G401.6 (cell line): ENCODE results near the gene BAK1.
"Not testable (repeated sequence)": the region's sequence is repeated elsewhere in the genome, so short reads cannot be mapped to it uniquely, and the experiment has no call there.

ENCODE experiments used
- FAIRE-seq: peaks from 2 replicates; lab custom pipeline; 2012; peaks lifted over from hg19 to GRCh38; lab: Jason Lieb, UNC

BAK1 gene

DNA sequence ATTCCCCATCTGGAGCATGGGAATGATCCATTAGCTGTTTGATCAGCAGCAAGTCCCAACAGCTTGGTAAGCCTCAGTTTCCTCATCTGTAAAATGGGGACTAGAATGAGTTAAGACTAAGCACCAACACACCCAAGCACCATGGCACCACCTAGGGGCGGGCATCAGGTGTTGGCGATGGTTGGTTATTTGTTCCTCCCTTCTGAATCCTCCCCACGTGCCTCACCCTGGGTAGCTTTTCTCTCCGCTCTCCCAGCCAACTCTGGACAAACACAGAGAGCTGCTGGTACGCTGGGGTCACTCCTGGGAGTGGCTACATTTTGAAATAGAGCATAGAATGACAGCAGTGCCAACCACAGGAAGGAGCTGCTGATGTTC is 27.7 kb upstream of the BAK1 start:
- no peak for FAIRE-seq

DNA sequence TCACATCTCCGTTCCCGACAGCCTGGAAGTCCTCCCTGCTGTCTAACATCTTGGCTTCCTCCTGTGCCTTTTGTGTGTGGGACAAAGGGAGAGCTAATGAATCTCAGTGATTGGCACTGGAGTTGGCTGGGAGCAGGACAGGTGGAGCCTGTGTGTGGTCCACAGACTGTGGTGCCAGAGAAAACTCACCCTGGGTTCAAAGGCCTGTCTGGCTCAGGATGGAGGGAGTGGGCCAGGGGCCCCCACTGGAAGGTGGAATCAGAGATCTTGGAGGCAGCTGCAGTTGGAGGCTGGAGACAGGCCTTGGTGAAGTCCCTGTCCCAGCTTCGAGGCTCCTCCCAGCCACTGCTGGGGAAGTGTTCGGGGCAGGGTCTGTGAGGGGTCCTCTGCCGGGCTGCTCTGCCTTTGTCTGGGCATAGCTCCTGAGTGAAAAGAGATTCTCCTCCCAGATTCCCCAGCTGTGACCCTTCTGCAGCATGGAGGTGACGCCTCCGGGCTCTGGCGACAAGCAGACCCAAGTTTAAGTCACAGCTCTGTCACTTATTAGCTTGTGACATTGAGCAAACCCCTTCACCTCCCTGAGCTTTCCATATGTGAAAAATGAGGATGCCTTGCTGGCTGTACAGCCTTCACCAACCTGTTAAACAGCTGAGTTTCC is 27.2 kb upstream of the BAK1 start:
- no peak for FAIRE-seq

DNA sequence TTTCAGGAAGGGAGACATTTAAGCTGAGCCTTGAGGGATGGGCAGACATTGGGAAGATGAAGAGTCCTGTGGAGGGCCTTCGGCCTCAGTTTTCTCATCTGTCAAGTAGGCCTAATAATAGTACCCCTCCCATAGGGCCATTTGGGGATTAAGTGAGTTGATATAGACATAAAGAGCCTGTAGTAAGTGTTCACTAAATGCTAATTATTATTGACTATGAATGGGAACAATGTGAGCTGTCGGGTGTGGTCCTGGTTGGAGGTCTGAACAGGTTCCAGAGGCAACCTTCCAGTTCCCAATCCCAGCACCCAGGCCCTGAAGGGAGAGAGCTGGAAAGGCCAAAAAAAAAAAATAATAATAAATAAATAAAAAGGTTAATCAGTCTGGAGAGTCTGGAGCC is 26.6 kb upstream of the BAK1 start:
- FAIRE-seq = no peak

DNA sequence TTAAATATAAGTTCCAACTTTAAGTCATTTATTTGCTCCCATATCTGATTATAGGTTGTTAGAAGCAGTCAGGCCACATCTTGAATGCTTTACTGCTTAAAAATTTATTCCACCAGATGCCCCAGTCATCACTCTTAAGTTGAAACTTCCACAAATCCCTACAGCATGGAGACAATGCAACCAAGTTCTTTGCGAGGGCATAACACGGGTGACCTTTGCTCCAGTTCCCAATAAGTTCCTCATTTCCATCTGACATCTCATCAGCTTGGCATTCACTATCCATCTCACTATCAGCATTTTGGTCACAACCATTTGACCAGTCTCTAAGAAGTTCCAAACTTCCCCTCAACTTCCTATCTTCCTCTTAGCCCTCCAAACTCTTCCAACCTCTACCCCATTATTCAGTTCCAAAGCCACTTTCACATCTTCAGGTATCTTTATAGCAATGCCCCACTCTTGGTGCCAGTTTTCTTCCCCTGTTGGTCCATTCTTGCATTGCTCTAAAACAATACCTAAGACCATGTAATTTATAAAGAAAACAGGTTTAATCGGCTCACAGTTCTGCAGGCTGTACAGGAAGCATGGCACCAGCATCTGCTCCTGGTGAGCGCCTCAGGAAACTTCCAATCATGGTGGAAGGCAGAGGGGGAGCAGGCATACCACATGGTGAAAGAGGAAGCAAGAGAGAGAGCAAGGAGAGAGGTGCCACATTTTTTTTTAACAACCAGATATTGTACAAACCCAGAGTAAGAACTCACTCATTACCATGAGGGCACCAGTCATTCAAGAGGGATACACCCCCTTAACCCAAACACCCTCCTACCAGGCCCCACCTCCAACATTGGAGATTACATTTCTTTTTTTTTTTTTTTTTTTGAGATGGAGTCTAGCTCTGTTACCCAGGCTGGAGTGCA is 25.1 kb upstream of the BAK1 start:
- no peak for FAIRE-seq

DNA sequence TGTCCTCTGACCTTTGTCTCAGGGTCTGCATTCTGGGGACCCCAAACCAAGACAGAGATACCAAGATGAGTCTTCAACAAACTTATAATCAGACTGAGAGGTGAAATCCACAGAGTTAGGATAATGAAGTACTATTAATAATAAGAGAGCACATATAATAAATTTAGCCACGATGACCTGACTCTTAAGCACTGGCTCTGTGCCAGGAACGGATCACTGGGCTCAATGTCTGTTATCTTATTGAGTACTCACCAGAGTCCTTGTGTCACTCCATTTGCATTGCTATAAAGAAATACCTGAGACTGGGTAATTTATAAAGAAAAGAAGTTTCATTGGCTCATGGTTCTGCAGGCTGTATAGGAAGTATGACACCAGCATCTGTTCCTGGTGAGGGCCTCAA is 22.1 kb upstream of the BAK1 start:
- no peak for FAIRE-seq

DNA sequence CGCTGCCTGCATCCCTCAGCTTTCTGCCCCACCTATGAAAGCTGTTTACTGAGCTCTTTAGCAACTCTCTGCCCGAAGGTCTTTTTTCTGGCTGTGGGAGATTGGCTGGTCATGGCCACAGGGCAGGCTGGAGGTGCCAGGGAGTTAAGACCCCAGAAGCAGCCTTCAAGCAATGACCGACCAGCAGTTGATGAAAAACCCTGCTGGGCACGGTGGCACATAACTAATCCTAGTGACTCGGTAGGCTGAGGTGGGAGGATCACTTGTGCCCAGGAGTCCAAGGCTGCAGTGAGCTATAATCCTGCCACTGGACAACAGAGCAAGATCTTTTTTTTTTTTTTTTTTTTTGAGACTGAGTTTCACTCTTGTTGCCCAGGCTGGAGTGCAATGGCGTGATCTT is 20.7 kb upstream of the BAK1 start:
- no peak for FAIRE-seq

DNA sequence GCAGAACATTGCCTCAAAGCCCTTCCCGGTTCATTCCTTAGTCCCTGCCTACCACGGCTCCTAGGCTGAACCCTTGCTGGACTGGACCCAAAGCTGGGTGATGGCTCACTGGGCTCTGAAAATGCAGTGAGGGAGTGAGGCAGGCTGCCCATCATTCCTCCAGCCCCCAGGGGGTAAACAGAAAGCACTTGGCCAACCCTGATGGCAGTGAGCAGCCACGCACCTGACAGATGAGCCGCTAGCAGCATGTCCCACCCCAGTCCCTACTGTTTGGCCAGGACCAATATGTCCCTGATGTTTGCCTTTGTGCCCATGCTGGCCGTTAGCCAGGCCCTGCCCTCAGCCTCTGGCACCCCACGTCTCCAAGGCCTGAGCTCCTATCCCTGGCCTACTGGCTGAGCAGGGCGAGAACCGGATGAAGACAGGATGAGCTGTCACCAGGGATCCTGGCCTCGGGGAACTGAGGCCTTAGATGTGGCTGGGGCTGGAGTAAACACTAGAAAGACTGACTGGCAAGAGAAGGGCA is 19.4 kb upstream of the BAK1 start:
- no peak for FAIRE-seq

DNA sequence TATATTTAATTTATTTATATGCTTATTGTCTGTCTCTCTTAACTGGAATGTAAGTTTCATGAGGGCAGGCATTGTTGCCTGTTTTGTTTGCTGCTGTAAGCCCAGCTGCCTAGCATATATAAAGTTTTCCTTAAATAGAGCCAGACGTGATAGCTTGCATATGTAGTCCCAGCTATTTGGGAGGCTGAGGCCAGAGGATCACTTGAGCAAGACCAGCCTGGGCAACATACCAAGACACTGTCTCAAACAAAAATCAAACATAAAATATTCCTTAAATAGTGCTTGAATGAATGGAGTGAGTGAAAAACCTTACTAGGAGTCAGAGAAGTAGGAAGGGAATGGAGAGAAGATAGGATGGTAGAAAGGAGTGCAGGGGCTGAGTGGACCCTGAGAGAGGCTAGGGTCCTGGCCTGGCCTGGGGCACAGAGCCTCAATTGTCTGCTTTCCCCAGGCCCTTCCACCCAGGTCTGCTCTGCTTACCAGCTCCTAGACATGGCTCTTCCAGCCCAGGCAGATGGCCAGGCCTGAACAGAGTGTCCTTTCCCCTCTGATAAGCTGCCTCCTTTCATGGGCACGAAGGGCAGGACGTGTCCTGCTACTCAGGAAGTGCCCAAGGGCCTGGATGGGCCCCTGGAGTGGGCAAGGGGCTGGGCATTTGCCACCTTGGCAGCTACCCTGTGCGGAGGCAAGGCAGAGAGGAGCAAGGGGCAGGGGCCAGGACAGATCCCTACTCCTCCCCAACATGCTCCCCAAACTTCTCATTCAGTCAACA is 17.7 kb upstream of the BAK1 start:
- FAIRE-seq = no peak

DNA sequence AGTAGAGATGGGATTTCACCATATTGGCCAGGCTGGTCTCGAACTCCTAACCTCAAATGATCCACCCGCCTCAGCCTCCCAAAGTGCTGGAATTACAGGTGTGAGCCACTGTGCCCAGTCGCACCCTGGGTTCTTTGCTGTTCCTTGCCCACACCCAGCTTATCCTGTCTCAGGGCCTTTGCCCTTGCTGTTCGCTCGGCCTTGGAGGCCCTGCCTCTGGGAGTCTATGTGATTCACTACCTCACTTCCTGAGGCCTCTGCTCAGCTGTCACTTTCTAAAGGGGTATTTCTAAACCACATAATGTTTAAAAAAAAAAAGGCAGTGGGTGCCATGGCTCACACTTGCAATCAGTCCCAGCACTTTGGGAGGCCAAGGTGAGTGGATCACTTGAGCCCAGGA is 16.8 kb upstream of the BAK1 start:
- FAIRE-seq = not testable (repeated sequence)

DNA sequence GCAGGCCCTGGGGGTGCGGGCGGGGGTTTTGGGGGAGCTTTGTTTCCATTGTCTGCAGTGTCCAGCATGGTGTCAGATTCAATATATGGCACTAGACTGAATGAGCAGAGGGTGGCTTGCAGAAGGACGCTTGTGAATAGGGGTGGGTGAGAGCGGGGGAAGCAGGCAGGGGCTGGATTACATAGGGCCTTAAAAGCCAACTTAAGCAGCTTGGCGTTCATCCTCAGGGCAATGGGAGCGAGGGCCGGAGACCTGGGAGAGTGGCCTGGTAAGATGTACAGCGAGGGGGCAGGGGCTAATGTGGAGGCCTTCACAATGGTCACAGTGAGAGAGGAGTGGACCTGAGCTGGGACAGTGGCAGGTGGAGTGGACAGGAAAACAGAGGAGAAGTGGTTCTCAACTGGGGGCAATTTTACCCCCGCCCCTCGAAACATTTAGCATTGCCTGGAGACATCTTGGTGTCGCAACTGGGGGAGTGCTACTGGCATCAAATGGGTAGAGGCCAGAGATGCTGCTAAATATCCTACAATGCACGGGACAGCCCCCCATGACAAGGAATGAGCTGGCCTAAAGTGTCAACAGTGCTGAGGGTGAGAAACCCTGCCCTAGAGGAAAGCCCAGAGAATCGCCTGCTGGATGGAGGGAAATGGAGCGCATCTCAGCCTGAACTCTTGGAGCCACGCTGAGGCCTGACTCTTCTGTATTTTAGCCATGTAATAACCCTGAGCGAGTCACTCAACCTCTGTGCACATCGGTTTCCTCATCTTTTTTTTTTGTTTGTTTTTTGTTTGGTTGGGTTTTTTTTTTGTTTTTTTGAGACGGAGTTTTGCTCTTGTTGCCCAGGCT is 15.1 kb upstream of the BAK1 start:
- FAIRE-seq = no peak

DNA sequence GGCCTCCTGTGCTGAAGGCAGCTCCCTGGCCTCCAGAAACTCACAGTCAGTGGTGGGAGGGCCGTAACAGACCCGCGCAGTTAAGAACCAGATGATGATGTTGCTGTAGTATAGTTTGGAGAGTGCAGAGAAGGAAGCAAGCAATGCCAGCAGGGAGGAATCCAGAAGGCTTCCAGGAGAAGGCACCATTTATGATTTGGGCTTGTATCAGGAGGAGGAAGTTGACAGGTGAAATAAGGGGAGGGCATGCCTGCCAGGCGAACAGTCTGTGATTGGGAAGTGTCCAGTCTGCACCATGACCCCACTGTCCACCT is 13.3 kb upstream of the BAK1 start:
- no peak for FAIRE-seq

DNA sequence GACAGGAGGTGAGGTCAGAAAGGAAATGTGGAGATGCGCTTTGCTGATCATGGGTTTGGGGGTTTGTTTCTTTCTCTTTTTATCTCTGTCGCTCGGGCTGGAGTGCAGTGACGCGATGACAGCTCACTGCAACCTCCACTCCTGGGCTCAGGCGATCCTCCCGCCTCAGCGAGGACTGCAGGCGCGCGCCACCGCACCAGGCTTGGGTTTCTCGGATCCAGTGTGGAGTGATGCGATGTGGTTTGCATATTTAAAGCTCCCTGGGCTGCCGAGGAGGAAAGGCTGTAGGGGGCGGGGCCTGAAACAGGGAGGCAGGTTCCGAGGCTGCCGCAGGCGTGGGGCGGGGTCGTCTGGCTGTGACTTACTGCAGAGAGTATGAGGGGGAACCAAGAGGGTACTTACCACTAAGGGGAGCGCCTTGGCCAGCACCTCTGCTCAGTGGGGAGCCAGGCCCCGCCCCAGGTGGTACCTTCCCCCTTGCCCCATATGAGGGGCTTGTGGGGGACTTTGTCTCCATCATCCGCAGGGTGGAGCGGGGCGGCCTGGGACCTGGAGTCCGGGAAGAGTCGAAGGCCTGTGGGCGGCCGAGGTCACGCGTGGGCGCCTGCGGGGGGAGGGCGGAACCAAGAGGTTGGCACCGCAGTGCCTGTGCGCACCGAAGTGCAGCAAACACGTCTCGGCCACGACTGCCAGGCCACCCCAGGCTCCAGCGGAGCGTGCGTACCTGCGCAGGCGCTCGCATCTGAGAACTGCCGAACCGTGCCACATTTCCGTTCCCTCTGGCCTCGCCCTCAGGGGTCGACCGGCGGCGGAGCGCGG is 12.7 kb upstream of the BAK1 start:
- FAIRE-seq = no peak

DNA sequence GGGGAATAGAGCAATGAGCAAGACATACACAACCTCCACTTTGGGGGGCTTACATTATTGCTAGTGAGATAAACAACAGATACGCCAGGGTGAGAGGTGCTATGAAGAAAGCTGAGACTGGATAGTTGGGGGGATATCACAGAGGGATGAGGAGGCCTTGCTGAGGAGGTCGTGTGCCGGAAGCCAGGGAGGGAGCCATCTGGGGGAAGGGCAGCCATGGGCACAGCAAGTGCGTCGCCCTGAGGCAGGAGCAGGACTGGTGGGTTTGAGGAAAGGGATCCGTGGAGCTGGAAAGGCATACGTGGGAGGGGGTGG is 12.2 kb upstream of the BAK1 start:
- FAIRE-seq = no peak

DNA sequence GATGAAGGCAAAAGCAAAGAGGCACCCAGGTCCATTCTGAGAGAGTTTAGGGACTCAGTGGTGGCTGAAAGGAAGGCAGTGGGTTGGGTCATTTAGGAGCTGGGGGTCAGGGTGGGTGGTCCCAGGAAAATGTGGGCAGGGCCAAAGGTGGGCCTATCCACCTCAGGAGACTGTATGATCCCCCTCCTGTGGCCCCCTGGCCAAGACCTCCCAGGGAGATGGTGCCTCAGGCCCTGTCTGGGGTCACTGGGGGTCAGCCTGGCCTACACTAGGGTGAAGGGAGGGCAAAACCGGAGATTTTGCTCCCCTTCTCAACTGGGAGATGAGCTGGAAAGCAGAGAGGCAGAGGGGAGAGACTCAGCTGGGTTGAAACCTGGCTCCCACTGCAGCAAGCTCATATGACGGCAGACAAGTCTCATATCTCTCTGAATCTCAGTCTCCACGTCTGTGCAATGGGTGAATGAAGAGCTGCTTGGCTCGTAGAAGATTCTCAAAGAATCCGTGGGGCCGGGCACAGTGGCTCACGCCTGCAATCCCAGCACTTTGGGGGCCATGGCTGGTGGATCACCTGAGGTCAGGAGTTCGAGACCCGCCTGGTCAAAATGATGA is 11.5 kb upstream of the BAK1 start:
- no peak for FAIRE-seq

DNA sequence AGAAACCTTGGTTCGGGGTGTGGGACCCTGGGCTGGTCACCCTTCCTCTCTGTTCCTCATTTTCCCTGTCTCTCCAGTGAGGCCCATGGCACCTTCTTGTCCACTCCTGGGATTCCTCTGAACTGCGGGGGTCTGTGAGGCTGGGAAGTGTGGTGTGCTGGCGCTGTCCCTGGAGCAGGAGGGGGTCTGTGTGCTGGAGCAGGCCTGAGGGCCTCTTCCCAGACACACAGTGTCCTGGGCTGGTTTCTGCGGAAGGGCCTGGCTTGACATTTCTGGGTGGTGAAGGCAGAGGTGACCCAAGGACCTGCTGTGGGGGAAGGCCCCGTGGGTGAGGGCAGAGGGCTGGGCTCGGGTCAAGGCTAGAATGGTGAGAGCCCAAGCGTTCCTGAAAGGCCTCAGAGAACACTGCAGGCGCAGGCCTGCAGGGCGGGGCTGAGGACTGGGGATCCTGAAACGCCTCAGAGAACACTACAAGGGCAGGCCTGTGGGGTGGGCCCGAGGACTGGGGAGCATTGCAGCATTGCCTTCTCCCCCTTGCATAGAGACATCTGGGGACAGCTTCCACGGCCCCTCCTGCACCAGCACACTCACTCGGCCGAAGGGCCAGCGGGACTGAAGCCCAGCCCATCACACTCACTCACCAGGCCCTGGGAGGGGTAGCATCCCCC is 10.6 kb upstream of the BAK1 start:
- no peak for FAIRE-seq

DNA sequence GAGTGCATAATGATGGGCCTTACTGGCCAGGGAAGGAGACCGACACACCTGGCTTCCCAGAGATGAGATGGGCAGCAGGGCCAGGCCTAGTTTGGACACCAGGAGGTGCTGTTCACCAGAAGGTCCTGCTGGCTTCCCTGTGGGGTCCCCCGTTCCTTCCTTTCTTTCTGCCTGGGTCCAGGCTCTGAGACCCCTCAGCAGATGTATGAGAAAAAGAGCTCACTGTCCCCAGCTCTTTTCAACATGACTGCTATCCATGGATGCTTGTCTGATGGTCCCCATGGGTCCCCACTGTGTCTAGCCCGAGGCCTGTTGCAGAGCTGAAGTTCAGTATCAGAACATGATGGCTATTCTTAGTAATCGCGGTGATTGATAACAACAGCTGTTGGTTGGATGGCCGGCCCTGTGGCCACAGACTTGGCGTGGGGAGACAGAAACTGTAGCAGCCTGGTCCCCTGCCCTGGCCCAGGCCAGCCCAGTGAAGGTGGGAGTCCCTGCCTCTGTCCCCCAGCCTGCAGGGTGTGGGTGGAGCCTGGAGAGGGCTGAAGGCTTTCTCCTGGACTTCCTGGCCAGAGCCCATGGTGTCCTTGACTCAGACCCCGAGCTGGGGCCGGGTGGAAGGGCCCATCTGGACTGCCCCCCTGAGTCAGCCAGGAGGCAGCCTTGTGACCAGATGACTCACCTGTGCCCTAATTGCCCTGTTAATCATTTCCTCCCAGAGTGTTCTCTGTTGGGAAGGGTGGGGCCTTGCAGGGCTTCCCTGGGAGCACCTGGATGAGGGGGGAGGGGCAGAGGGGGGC is 9.9 kb upstream of the BAK1 start:
- FAIRE-seq = no peak

DNA sequence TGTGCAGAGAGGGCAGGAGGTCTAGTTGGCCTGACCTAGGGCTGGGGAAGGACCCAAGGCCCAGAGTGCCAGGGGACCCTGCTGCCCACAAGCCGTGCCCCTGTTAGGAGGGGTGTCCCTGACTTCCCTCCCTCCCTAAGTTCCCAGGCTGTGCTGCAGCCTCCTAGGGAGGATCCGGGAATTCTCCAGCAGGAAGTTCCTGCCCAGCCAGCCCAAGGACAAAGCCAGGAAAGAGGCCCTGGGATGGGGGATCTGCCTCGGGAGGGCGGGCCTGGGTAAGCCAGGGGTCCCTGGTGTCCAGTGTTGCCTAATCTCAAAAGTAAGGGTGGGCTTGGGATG is 9.3 kb upstream of the BAK1 start:
- no peak for FAIRE-seq

DNA sequence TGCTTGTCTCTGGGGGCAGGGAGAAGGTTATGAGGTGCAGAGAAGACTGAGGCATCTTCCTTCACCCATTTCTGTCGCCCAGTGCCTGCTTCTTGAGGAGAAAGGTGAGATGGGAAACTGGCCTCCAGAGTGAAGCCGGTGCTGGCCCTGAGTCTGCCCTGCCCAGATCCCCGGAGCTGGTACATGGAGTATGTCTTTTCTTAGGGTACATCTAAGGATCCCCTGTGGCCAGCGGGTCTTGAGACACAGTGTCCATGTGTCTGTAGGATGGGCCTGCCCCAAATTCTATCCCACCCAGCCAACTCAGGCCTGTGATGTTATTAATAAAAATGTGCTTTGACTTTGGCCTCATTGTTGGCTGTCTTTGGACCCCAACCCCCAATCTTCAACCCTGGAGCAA is 8.8 kb upstream of the BAK1 start:
- no peak for FAIRE-seq

DNA sequence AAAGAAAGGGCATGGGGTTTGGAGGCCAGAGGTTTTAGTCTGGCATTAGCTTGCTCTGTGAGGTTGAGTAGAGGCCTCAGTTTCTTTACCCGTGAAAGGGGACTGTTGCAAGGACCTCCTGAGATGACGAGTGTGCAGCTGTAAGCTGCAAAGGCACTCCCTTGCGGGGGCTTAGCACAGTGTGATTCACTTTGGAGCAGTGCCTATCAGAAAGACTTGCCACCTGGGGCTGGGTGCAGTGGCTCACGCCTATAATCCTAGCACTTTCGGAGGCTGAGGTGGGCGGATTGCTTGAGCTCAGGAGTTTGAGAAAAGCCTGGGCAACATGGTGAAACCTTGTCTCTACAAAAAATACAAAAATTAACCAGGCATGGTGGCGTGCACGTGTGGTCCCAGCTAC is 7.5 kb upstream of the BAK1 start:
- no peak for FAIRE-seq
